C4-2B (cell line): ENCODE measurements around the gene BLACAT1.

Experiments used
- H3K27ac ChIP-seq: fragments of 450-650 bp; 2 replicates; pipeline ENCODE4 v1.5.1; 2017
- ZFX ChIP-seq: fragments of 450-650 bp; IDR thresholded peaks from 2 replicates; pipeline ENCODE4 v1.6.1; 2017
- TF ChIP-seq, protein P1 (sequence below): fragments of 450-650 bp; conservative IDR thresholded peaks from 2 replicates; pipeline ENCODE4 v1.5.1; 2017; ENCODE audit warnings: mild to moderate bottlenecking

The BLACAT1 gene

GRCh38 chr1:205451202-205451601 is 4.6 kb downstream of the BLACAT1 start:
- TF ChIP-seq, protein P1, sequence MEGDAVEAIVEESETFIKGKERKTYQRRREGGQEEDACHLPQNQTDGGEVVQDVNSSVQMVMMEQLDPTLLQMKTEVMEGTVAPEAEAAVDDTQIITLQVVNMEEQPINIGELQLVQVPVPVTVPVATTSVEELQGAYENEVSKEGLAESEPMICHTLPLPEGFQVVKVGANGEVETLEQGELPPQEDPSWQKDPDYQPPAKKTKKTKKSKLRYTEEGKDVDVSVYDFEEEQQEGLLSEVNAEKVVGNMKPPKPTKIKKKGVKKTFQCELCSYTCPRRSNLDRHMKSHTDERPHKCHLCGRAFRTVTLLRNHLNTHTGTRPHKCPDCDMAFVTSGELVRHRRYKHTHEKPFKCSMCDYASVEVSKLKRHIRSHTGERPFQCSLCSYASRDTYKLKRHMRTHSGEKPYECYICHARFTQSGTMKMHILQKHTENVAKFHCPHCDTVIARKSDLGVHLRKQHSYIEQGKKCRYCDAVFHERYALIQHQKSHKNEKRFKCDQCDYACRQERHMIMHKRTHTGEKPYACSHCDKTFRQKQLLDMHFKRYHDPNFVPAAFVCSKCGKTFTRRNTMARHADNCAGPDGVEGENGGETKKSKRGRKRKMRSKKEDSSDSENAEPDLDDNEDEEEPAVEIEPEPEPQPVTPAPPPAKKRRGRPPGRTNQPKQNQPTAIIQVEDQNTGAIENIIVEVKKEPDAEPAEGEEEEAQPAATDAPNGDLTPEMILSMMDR, result no peak
- TF ChIP-seq ZFX, result no peak
- no peak overlapping the region for H3K27ac ChIP-seq

- no peak for TF ChIP-seq ZFX
- TF ChIP-seq, protein P1, result no peak
- no peak overlapping the region for H3K27ac ChIP-seq
Measured at GRCh38 chr1:205450448-205450847, 5.4 kb downstream of the BLACAT1 start.

- H3K27ac ChIP-seq, result no peak overlapping the region
- no peak for TF ChIP-seq ZFX
- TF ChIP-seq, protein P1, result no peak
Measured at GRCh38 chr1:205449750-205450443, 5.9 kb downstream of the BLACAT1 start.

GRCh38 chr1:205449254-205449749 is 6.5 kb downstream of the BLACAT1 start:
- H3K27ac ChIP-seq, result no peak overlapping the region
- TF ChIP-seq, protein P1, result no peak
- TF ChIP-seq ZFX, result no peak

- TF ChIP-seq, protein P1, result no peak
- TF ChIP-seq ZFX, result no peak
- no peak overlapping the region for H3K27ac ChIP-seq
Measured at GRCh38 chr1:205448540-205449253, 7.1 kb downstream of the BLACAT1 start.

DNA sequence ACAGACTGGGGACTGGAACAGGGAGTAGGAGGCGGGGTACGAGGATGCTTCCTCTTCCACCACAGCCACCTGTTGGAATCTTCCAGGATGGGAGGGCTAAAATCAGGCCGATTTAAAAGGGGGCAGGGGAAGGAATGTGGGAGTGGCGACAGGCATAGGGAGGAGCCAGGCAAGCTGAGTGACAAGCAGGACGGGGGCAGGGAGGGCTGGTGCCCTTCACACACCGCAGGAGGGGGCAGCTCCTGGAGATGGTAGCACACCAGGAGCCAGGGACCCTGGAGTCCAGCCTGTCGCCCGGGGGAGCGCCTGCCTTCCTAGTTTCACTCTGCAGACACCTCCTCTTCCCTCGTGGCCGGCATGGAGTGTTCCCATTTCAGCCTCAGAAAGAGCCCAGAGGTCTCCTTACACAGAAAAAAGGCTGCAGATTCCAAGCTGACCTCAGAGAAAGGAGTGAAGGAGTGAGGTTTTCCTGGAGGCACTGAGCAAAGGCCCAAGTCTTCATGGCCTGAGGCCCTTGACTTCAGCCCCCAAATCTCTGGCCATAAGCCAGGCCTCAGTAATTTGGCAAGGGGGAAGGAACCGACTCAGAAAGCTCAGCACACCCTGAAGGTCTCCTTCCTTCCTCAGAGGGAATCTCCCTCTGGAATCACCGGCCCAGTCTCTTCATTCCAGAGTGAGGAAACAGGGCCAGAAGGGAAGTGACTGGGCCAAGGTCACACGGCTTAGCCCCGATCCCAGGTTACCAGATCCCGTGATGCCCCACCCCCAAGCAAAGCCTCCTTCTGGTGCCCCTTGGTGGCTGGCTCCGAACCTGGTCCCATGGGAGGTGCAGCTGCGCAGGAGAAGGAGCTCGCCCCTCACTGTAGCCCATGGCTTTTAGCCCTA is 8.1 kb downstream of the BLACAT1 start:
- no peak overlapping the region for H3K27ac ChIP-seq

More for the DNA sequence above, 8.1 kb downstream of the BLACAT1 start:
- TF ChIP-seq ZFX, result no peak
- TF ChIP-seq, protein P1, result no peak
